Effector CD4-positive, alpha-beta T cell (primary cell): Measurements from ENCODE around the gene MRPS27.

ENCODE experiments used
- DNase-seq: peaks from one replicate; pipeline ENCODE4 v3.0.0-alpha.2; 2020

The MRPS27 gene

GRCh38 chr5:72255670-72256069 lies 64.4 kb downstream of the MRPS27 start:
- DNase-seq = no peak

GRCh38 chr5:72255237-72255636 lies 64.8 kb downstream of the MRPS27 start:
- DNase-seq = no peak

- no peak for DNase-seq
These were observed 67.4 kb downstream of the MRPS27 start for GRCh38 chr5:72252574-72253155.

GRCh38 chr5:72252008-72252407 lies 68.0 kb downstream of the MRPS27 start:
- DNase-seq = no peak

GRCh38 chr5:72251386-72251785 lies 68.7 kb downstream of the MRPS27 start:
- DNase-seq = no peak

- no peak for DNase-seq
These were observed 71.5 kb downstream of the MRPS27 start for GRCh38 chr5:72248410-72248981.

- DNase-seq = no peak
These were observed 73.0 kb downstream of the MRPS27 start for GRCh38 chr5:72246954-72247442.

- DNase-seq = no peak
These were observed 74.0 kb downstream of the MRPS27 start for GRCh38 chr5:72245951-72246532.

GRCh38 chr5:72245546-72245945 lies 74.5 kb downstream of the MRPS27 start:
- DNase-seq = no peak

- DNase-seq = no peak
These were observed 75.1 kb downstream of the MRPS27 start for GRCh38 chr5:72244862-72245371.

- DNase-seq = no peak
These were observed 76.3 kb downstream of the MRPS27 start for GRCh38 chr5:72243706-72244105.

- no peak for DNase-seq
These were observed 77.1 kb downstream of the MRPS27 start for GRCh38 chr5:72242796-72243475.

- DNase-seq = no peak
These were observed 78.6 kb downstream of the MRPS27 start for GRCh38 chr5:72241346-72242003.

GRCh38 chr5:72238712-72239445 lies 81.2 kb downstream of the MRPS27 start:
- DNase-seq = no peak

GRCh38 chr5:72237879-72238278 lies 82.2 kb downstream of the MRPS27 start:
- DNase-seq = no peak

GRCh38 chr5:72237415-72237814 lies 82.6 kb downstream of the MRPS27 start:
- no peak for DNase-seq

GRCh38 chr5:72235725-72236124 lies 84.3 kb downstream of the MRPS27 start:
- no peak for DNase-seq

GRCh38 chr5:72234868-72235267 lies 85.2 kb downstream of the MRPS27 start:
- no peak for DNase-seq

- DNase-seq = no peak
These were observed 85.8 kb downstream of the MRPS27 start for GRCh38 chr5:72234265-72234700.

- no peak for DNase-seq
These were observed 86.2 kb downstream of the MRPS27 start for GRCh38 chr5:72233835-72234234.

- no peak for DNase-seq
These were observed 87.2 kb downstream of the MRPS27 start for GRCh38 chr5:72232838-72233237.

GRCh38 chr5:72231991-72232703 lies 87.9 kb downstream of the MRPS27 start:
- no peak for DNase-seq
